Left kidney (tissue), 2 donors: ENCODE data around the gene CORO6. TPM values are rescaled to one million over a fixed set of nuclear protein-coding genes. Genes with fewer than 3 reads are reported as not detected.

ENCODE experiments used
- DNase-seq: peaks from one replicate; pipeline ENCODE4 v3.0.0-alpha.2; 2013
- polyA plus RNA-seq: library from polyadenylated mRNA; unstranded; fragments of 120-200 nt; gene quantifications from one replicate; pipeline ENCODE4 v1.2.1, GENCODE V29; 2013; ENCODE audit not compliant: insufficient read length

CORO6 gene
- polyA plus RNA-seq, 1 donor, result 3.8 TPM

- peak; percentile 93 for DNase-seq
Observed at GRCh38 chr17:29613352-29613837, 9.3 kb downstream of the CORO6 start.

DNA sequence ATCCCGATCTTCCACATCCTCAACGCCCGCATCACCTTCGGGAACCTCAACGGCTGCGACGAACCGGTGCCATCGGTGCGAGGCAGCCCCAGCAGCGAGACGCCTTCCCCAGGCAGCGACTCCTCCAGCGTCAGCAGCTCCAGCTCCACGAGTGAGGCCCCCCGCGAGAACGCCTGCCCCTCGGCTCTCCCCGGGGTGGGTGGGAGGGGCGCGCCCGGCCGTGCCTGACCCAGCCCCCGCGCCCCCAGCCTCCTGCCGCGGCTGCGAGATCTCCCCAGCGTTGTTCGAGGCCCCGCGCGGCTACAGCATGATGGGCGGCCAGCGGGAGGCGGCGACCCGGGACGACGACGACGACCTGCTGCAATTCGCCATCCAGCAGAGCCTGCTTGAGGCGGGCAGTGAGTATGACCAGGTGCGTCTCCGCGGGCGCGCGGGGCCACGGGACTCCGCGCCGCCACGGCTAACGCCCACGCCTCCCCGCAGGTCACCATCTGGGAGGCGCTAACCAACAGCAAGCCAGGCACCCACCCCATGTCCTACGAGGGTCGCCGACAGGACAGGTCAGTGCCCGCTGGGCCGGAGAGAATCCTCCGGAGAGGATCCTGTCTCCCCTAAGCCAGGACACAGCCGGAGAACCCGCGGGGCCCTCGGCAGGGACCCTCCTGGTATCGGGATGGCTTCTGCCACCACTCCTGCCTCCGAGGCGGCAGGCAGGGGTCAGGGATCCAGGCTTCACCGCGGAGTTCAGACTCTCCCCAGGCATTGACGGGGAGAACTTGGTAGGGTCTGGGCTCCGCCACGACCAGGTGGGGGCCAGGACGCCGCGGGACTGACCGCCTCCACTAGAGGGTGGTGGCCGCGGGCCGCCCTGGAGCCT lies 10.1 kb downstream of the CORO6 start:
- no peak for DNase-seq

DNA sequence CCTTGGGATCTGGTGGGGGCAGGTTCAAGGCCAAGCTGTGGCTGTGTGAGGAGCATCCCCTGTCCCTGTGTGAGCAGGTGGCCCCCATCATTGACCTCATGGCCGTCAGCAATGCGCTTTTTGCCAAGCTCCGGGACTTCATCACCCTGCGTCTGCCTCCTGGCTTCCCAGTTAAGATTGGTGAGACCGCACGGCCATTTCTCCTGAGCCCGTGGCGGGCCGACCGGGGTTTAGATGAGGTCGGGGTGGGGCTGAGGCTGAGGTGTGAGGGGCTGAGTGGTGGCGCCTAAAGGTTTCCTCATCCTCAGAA lies 10.7 kb downstream of the CORO6 start:
- no peak for DNase-seq

GRCh38 chr17:29611351-29612093 lies 11.2 kb downstream of the CORO6 start:
- no peak for DNase-seq

DNA sequence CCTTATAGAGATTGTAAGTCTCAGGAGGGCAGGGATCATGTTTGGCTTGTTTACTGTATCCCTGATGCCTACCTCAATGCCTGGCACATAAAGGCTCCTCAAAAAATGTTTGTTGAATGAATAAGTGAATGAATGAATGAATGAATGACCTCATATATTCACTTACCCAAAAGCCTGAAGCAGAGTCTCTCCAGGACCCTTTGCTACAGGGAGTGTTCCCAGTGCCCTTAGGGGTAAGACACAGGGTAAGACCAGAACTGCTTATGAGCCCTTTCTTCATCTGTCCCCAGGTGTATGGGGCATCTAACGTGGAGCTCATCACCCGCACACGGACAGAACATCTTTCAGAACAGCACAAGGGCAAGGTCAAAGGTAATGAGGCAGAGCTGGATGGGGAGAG lies 12.3 kb downstream of the CORO6 start:
- DNase-seq, result no peak

GRCh38 chr17:29608986-29609385 lies 13.7 kb downstream of the CORO6 start:
- DNase-seq, result no peak

DNA sequence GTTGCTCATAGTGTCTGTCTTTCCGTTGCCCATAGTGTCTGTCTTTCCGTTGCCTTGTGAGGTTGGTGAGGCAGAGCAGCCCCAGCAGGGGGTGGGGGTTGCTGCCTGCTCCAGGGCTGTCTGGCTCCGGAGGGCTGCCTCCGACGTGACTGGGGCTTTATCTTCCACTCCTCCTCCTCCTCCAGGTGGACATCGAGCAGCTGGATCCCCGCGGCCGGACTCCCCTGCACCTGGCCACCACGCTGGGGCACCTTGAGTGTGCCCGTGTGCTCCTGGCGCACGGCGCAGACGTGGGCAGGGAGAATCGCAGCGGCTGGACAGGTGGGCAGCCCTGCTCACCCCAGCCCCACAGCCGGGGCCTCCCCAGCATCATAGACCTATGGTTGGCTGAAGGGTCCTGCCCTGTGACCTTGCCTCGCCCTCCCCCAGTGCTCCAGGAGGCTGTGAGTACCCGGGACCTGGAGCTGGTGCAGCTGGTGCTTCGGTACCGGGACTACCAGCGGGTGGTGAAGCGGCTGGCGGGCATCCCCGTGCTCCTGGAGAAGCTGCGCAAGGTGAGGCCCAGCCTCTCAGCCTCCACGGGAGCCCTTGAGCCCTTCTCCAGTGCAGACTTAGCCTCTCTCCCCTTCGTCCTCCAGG lies 15.0 kb downstream of the CORO6 start:
- no peak for DNase-seq

DNA sequence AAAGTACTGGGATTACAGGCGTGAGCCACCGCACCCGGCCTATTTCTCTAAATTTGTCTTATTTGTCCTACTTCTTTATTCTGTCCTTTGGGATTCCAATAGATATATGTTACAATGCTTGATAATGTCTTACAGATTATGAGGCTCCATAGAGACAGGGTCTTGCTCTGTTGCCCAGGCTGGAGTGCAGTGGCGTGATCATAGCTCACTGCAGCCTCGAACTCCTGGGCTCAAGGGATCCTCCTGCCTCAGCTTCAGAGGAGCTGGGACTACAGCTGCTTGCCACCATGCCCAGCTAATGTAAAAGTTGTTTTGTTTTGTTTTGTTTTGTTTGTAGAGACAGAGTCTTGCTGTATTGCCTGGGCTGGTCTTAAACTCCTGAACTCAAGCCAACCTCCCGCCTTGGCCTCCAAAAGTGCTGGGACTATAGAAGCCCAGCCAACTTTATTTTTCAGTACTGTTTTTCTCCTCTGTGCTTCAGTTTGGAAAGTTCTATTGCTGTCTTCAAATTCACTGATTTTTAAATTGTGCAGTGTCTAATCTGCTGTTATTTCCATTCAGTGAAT lies 19.5 kb downstream of the CORO6 start:
- DNase-seq, result no peak

GRCh38 chr17:29597361-29598172 lies 25.1 kb downstream of the CORO6 start:
- no peak for DNase-seq

GRCh38 chr17:29596811-29597210 lies 25.9 kb downstream of the CORO6 start:
- DNase-seq, result no peak

DNA sequence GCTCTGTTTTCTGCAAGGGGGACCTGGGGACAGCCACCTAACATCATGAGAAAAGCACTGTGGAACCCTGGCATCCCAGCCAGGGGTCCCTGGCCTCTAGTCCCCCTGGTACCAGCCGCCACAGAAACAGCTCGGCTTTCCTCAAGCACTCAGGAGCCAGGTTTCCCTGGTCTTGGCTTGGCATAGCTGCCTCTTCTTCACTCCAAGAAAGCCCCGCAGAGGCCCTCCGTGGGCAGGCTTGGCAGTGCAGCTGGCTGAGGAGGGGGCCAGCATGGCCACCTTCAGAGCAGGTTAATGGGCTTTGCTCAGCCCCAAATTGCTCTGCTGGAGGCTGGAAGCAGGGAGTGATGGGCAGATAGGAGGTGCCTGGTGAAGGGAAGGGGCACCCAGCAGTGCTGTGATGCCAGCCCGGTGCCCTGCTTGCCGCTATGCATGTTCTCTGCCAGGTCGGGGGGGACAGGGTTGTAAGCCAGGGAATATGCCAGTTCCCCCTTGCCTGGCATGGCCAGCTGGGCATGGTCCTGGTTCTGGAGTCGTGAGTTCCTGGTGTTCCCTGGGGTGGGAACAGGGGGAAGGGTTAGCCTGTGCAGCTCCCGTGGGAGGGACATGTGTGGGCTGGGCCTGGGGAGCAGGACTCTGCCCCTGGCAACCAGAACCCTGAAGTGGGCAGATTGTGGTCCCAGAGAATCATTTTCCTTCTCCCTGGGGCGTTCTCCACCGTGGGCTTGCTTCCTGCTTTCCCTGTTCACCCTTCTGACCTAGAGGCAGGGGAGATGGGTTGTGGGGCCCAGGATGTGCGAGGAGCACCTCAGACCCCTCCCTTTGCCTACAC lies 26.6 kb downstream of the CORO6 start:
- no peak for DNase-seq

- no peak for DNase-seq
Observed at GRCh38 chr17:29595107-29595942, 27.4 kb downstream of the CORO6 start.

DNA sequence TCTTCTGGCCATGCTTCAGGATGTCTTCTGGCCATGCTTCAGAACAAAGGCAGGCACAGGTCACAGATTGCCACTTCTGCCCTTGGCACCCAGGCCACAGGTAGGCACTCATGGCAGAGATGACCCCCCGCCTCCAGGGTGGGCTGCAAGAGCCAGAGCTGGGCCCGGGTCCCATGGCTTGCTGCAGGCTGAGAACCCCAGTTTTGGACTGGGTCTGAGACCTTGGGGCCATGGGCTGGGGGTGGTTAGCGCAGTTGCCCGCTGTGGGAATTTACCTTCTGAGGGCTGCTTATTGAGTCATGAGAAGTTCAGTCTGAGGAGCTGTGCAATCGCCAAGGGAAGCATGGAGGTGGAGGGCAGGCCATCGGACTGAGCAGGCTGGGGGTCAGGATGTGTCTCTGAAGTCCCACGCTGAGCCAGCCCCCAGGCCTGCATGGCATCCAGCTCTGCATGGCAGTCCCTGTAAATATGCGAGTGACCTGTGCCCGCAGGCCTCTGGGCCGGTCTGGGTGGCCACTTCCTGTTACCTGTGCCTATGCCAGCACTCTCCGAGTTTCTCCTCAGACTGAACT lies 28.1 kb downstream of the CORO6 start:
- DNase-seq, result no peak

- DNase-seq, result no peak
Observed at GRCh38 chr17:29593591-29594518, 28.9 kb downstream of the CORO6 start.

GRCh38 chr17:29592850-29593551 lies 29.7 kb downstream of the CORO6 start, which contains the start of gene ANKRD13B:
Gene ANKRD13B, plus strand, starts transcription at chr17:29593132. Its CDS starts 490 bp downstream, at chr17:29593622.
- DNase-seq, result no peak

GRCh38 chr17:29591737-29592608 lies 30.7 kb downstream of the CORO6 start:
- DNase-seq, result peak; percentile 93
